Vagina (tissue), 2 donors: ENCODE measurements around the gene RNF208. TPM values are rescaled to one million over a fixed set of nuclear protein-coding genes. Genes with fewer than 3 reads are reported as not detected.

Source experiments
- DNase-seq, 2 donors: peaks; one replicate each; pipeline ENCODE4 v3.0.0-alpha.2; 2017; ENCODE audit errors: extremely low spot score in 2 of 2
- H3K27ac ChIP-seq: fragments of 200-600 bp; sonication (generic); one replicate; pipeline ENCODE4 v1.5.1; 2019
- H3K27me3 ChIP-seq: fragments of 200-600 bp; sonication (generic); one replicate; pipeline ENCODE4 v1.5.1; 2019
- H3K36me3 ChIP-seq, 2 donors: fragments of 200-600 bp; sonication (generic); one replicate each; pipeline ENCODE4 v1.5.1; 2017 to 2019
- H3K4me1 ChIP-seq: fragments of 200-600 bp; sonication (generic); one replicate; pipeline ENCODE4 v1.5.1; 2019
- H3K4me3 ChIP-seq, 2 donors: fragments of 200-600 bp; sonication (generic); 1 replicate in 1 of 2; 2 replicates in 1 of 2; pipeline ENCODE4 v1.5.1; 2016 to 2019
- H3K9me3 ChIP-seq: fragments of 200-600 bp; sonication (generic); one replicate; pipeline ENCODE4 v1.5.1; 2019
- POLR2A ChIP-seq, 2 donors: fragments of 450-650 bp; IDR thresholded peaks; one replicate each; pipeline ENCODE4 v1.6.1; 2017; ENCODE audit warnings: antibody characterized with exemption in 2 of 2, mild to moderate bottlenecking in 2 of 2, moderate library complexity in 2 of 2
- POLR2AphosphoS5 ChIP-seq, 2 donors: sonication (generic); formaldehyde crosslinking; IDR thresholded peaks; one replicate each; pipeline ENCODE4 v1.9.0; 2017; ENCODE audit warnings: antibody characterized with exemption in 2 of 2, mild to moderate bottlenecking in 2 of 2, low read depth in 1 of 2; ENCODE audit not compliant: insufficient read depth in 1 of 2
- intact Hi-C: fragments of 100-400 bp; cut with DNase I; formaldehyde crosslinking; loops from one replicate; pipeline ENCODE4 v1.15.1; 2023
- total RNA-seq: library from RNA; depleted of rRNA; stranded (reverse); fragments of >200 nt; gene quantifications from one replicate; pipeline ENCODE4 v1.2.3, GENCODE V29; 2016
- TF ChIP-seq, protein P1 (sequence below), 3 experiments: fragments of 450-650 bp in 2 of 3; fragments of 200-600 bp in 1 of 3; sonication (generic) in 1 of 3; IDR thresholded peaks; one replicate each; pipeline ENCODE4 v1.5.1; 2017 to 2019; ENCODE audit warnings: antibody characterized with exemption in 3 of 3, mild to moderate bottlenecking in 2 of 3, moderate library complexity in 2 of 3

Gene RNF208
- total RNA-seq, 1 donor from 2014 or later: 0.98 TPM

- TF ChIP-seq POLR2A (IDR thresholded peaks at IDR 0.05) (no peak), POLR2AphosphoS5 (IDR thresholded peaks at IDR 0.05; ENCODE audit: insufficient read depth in 1 of 2, low read depth in 1 of 2) (no peak)
- TF ChIP-seq, protein P1, sequence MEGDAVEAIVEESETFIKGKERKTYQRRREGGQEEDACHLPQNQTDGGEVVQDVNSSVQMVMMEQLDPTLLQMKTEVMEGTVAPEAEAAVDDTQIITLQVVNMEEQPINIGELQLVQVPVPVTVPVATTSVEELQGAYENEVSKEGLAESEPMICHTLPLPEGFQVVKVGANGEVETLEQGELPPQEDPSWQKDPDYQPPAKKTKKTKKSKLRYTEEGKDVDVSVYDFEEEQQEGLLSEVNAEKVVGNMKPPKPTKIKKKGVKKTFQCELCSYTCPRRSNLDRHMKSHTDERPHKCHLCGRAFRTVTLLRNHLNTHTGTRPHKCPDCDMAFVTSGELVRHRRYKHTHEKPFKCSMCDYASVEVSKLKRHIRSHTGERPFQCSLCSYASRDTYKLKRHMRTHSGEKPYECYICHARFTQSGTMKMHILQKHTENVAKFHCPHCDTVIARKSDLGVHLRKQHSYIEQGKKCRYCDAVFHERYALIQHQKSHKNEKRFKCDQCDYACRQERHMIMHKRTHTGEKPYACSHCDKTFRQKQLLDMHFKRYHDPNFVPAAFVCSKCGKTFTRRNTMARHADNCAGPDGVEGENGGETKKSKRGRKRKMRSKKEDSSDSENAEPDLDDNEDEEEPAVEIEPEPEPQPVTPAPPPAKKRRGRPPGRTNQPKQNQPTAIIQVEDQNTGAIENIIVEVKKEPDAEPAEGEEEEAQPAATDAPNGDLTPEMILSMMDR (IDR thresholded peaks at IDR 0.05): no peak
- peaks cover 43% of the 10 kb centered on the region for H3K4me1 ChIP-seq
- H3K9me3 ChIP-seq: no peaks in the 10 kb centered on the region
- intact Hi-C loops: no loop called here
- H3K27ac ChIP-seq: no peak overlapping the region
- no peak overlapping the region for H3K4me3 ChIP-seq
- no peaks in the 10 kb centered on the region for H3K27me3 ChIP-seq
- DNase-seq: no peak
- no peaks in the 10 kb centered on the region for H3K36me3 ChIP-seq
Observed at GRCh38 chr9:137220317-137221094, 1.5 kb downstream of the RNF208 start.

GRCh38 chr9:137219757-137220316 lies 2.2 kb downstream of the RNF208 start:
- H3K4me1 ChIP-seq: peaks cover 43% of the 10 kb centered on the region
- TF ChIP-seq POLR2A (IDR thresholded peaks at IDR 0.05) (no peak), POLR2AphosphoS5 (IDR thresholded peaks at IDR 0.05; ENCODE audit: insufficient read depth in 1 of 2, low read depth in 1 of 2) (no peak)
- TF ChIP-seq, protein P1 (IDR thresholded peaks at IDR 0.05): no peak
- no peak for DNase-seq
- H3K4me3 ChIP-seq: no peak overlapping the region
- no peak overlapping the region for H3K27ac ChIP-seq
- no peaks in the 10 kb centered on the region for H3K9me3 ChIP-seq
- no peaks in the 10 kb centered on the region for H3K36me3 ChIP-seq
- intact Hi-C loops: no loop called here
- no peaks in the 10 kb centered on the region for H3K27me3 ChIP-seq

- H3K36me3 ChIP-seq: no peaks in the 10 kb centered on the region
- no peak for DNase-seq
- H3K4me3 ChIP-seq: peak overlapping the region in 1 of 2 donors; percentile 35
- peaks cover 36% of the 10 kb centered on the region for H3K4me1 ChIP-seq
- H3K27ac ChIP-seq: no peak overlapping the region
- no peaks in the 10 kb centered on the region for H3K27me3 ChIP-seq
- intact Hi-C loops: no loop called here
- TF ChIP-seq POLR2A (IDR thresholded peaks at IDR 0.05) (no peak), POLR2AphosphoS5 (IDR thresholded peaks at IDR 0.05; ENCODE audit: insufficient read depth in 1 of 2, low read depth in 1 of 2) (no peak)
- TF ChIP-seq, protein P1 (IDR thresholded peaks at IDR 0.05): no peak
- no peaks in the 10 kb centered on the region for H3K9me3 ChIP-seq
Observed at GRCh38 chr9:137218754-137219271, 3.2 kb downstream of the RNF208 start.

DNA sequence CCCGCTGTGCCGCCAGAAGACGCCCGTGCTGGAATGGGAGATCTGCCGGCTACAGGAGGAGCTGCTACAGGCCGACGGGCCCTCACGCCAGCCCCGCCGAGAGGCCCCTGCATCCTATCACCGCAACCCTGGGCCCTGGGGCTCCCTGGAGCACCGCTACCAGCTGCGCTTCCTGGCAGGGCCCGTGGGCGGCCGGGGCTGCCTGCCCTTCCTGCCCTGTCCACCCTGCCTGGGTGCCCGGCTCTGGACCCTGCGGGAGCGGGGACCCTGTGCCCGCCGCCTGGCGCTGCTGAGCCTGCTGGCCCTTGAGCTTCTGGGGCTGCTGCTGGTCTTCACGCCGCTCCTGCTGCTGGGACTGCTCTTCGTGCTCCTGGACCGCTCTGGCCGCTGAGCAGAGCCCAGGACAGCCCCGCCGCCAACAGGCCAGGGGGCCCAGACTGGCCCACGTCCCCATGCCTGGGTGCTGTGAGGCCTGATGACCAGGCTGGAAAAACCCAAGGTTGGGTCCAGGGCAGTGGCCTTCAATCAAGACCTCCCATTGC lies 3.8 kb downstream of the RNF208 start:
- no peak for DNase-seq
- Histone ChIP-seq H3K27me3 (no peaks in the 10 kb centered on the region), H3K9me3 (no peaks in the 10 kb centered on the region), H3K36me3 (no peaks in the 10 kb centered on the region), H3K4me1 (peaks cover 34% of the 10 kb centered on the region), H3K27ac (no peak overlapping the region), H3K4me3 (peak overlapping the region in 1 of 2 donors; percentile 35)
- intact Hi-C loops: no loop called here
- TF ChIP-seq POLR2AphosphoS5 (IDR thresholded peaks at IDR 0.05; ENCODE audit: insufficient read depth in 1 of 2, low read depth in 1 of 2) (no peak), POLR2A (IDR thresholded peaks at IDR 0.05) (no peak)
- TF ChIP-seq, protein P1 (IDR thresholded peaks at IDR 0.05): no peak
